ENCODE data around the gene OR51A7. TPM values are rescaled to one million over a fixed set of nuclear protein-coding genes. Genes with fewer than 3 reads are reported as not detected.

OR51A7 gene, protein sequence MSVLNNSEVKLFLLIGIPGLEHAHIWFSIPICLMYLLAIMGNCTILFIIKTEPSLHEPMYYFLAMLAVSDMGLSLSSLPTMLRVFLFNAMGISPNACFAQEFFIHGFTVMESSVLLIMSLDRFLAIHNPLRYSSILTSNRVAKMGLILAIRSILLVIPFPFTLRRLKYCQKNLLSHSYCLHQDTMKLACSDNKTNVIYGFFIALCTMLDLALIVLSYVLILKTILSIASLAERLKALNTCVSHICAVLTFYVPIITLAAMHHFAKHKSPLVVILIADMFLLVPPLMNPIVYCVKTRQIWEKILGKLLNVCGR
- total RNA-seq, result not detected

DNA sequence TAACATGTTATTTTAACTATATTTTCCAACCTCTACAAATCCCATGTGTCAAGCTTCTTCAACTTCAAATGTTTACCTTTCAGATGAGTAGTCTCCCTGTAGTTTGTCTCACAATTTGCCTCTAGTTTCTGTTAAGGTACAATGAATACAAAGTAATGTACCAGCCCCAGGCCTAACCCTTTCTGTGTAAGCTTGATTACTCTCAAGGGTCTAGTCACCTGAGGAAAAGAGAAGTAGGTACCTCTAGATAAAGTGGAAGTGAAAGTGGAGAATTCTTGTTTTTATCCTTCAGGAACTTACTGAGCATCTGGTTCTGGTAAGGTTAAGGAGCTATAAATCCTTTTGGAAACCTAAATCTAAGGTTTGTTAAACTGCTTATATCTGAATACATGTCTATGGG lies at the start of gene OR51A7:
Gene OR51A7, plus strand, starts transcription at position 300 of the 400 bp plus-strand sequence. CDS start 3,587 bp downstream, outside the sequence.

DNA sequence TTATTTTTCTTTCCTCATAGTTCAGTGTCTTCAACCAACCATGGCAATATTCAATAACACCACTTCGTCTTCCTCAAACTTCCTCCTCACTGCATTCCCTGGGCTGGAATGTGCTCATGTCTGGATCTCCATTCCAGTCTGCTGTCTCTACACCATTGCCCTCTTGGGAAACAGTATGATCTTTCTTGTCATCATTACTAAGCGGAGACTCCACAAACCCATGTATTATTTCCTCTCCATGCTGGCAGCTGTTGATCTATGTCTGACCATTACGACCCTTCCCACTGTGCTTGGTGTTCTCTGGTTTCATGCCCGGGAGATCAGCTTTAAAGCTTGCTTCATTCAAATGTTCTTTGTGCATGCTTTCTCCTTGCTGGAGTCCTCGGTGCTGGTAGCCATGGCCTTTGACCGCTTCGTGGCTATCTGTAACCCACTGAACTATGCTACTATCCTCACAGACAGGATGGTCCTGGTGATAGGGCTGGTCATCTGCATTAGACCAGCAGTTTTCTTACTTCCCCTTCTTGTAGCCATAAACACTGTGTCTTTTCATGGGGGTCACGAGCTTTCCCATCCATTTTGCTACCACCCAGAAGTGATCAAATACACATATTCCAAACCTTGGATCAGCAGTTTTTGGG lies 21.6 kb upstream of the OR51A7 start, which contains the start of gene OR51T1:
Gene OR51T1, plus strand, starts transcription at position 41 of the 641 bp plus-strand sequence. Its CDS starts 0 bp downstream, at position 41.

DNA sequence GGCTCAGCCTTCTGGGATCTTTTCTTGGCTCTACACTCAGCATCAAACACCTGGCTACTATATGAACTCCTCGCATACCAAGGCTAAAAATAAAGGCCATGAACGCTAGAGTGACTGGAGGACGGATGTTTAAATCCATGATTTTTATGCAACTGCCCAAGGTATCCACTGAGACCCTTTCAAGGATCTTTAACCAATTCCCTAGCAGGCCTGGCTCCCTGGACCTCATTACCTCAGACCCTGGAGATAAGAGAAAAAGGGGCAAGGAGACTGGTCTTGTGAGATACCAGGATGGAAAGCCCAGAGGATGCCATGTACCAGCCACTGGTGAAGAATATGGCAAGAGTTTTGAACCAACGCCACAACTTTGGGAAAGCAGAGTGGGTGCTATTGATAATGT lies 15.7 kb downstream of the OR51A7 start, which contains the start of gene OR51G2:
Gene OR51G2, minus strand, starts transcription at position 101 of the 400 bp plus-strand sequence. CDS start 3,687 bp downstream, outside the sequence.

DNA sequence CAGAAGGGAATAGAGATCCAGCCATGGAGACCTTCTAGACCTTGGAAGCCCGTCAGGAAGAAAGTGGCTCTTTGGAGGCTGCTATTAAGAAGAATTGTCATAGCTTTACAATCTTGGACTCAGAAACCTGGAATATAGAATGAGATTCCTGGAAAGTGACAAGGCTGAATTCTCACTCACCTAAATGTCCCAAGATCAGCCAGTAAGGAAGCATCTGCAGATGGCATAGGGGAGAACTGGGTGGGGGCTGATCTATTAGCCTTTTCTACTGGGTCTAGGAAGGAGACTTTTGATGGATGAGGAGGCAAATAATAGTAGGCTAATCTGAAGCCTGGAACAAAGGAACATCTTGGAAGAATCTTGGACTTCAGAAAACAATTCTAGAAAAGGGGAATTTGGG lies 20.7 kb downstream of the OR51A7 start, which contains the start of gene OR51G1:
Gene OR51G1, minus strand, starts transcription at position 101 of the 400 bp plus-strand sequence. Its CDS starts 0 bp downstream, at position 101.

DNA sequence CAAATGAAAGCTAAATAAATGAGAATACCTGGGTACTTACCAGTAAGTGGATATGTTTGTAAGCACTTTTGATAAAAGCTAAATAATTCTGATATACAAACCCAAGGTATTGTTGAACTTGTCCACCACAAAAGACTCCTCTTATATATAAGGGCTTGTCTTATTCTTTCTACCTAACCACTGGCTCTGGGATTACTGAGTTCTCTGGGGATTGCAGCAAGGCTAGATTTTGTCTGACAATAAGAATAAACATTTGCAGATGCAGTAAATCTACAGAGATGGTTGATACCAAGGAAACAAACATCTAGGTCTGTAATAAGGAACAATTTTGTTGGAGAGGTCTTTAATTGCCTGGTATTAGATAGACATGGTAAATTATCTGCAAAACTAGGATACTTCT lies 43.9 kb downstream of the OR51A7 start, which contains the start of gene OR51A4:
Gene OR51A4, minus strand, starts transcription at position 101 of the 400 bp plus-strand sequence. CDS start 505 bp downstream, outside the sequence.

DNA sequence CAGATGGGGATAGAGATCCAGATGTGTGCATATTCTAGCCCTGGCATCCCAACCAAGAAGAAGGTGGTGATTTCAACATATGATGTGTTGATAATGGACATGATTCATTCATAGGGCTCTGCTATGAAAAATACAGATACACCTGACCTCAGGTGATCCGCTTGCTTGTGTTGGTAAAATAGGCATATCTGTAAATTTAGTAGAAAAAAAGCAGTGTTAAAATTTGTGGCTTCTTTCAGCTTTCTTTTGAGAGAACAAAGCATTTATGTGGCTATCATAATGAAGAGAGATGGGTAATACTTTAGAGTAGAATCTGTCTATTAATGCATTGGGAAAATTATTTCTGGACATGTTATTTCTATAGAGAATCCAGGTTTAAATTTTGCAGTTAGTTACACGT lies 52.0 kb downstream of the OR51A7 start, which contains the start of gene OR51A2:
Gene OR51A2, minus strand, starts transcription at position 101 of the 400 bp plus-strand sequence. Its CDS starts 0 bp downstream, at position 101.

Other genes starting within 250 kb of the OR51A7 start
- gene OR51E2, start 205.9 kb upstream of the OR51A7 start, total RNA-seq, result not detected
- not detected for gene MMP26, start 199.0 kb upstream of the OR51A7 start, total RNA-seq
- gene OR51F1, start 133.8 kb upstream of the OR51A7 start, total RNA-seq, result not detected
- gene OR52R1, start 99.4 kb upstream of the OR51A7 start, total RNA-seq, result not detected
- not detected for gene OR51F2, start 82.5 kb upstream of the OR51A7 start, total RNA-seq
- gene OR51S1, start 54.6 kb upstream of the OR51A7 start, total RNA-seq, result not detected
- not detected for gene OR51T1, start 21.9 kb upstream of the OR51A7 start, total RNA-seq
- gene OR51G2, start 15.6 kb downstream of the OR51A7 start, total RNA-seq, result not detected
- gene OR51G1, start 20.6 kb downstream of the OR51A7 start, total RNA-seq, result not detected
- not detected for gene OR51A4, start 43.8 kb downstream of the OR51A7 start, total RNA-seq
- gene OR51A2, start 51.9 kb downstream of the OR51A7 start, total RNA-seq, result not detected
- not detected for gene OR51L1, start 91.1 kb downstream of the OR51A7 start, total RNA-seq
- gene OR52J3, start 142.7 kb downstream of the OR51A7 start, total RNA-seq, result not detected
- not detected for gene OR52E2, start 155.8 kb downstream of the OR51A7 start, total RNA-seq
- not detected for gene OR52E1, start 165.8 kb downstream of the OR51A7 start, total RNA-seq
- gene OR52A5, start 234.6 kb downstream of the OR51A7 start, total RNA-seq, result not detected